HG03460 (cell line): ENCODE results near the gene KCNK18.

Experiments used
- ATAC-seq: cut with Tn5 transposase; IDR thresholded peaks from one replicate; pipeline ENCODE4 v1.9.1; 2021; ENCODE audit not compliant: unreplicated experiment

The KCNK18 gene

GRCh38 chr10:117249493-117250093 is 52.3 kb downstream of the KCNK18 start:
- peak; percentile 78 for ATAC-seq

DNA sequence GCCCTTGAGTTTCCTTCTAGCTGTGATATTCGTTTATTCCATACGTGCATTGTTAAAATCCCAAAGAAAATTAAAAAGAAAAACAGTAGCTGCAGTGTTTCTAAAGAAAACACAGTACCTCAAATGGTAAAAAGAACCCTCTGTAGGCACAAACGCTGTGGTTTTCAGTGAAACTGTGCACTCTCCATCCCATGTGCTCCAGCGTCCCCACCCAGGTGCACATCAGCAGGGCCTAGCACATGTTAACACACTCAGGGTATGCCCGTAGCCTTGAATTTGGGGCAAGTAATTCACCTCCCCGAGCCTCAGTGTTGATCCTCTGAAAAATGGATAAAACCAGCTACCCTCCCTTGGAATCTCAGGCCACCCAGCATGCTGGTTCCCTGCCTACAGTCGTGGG is 53.1 kb downstream of the KCNK18 start:
- no peak for ATAC-seq

DNA sequence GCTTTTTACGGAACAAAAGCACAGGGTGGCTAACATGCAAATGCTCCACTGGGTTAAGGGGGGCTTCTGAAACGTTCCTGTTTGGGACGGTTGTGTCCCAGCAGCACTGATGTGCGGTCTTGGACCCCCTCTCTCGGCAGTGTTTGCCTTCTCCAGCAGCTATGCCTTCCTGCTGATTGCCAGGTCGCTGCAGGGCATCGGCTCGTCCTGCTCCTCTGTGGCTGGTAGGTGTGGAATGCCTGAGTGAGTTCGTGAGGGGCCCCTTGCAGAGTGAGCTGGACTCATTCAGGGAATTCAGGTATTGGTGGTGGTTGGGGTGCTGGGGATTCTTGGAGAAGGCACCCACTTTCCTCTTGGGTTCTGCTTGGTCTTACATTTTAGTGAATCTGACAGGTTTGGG is 56.6 kb downstream of the KCNK18 start:
- ATAC-seq: no peak

DNA sequence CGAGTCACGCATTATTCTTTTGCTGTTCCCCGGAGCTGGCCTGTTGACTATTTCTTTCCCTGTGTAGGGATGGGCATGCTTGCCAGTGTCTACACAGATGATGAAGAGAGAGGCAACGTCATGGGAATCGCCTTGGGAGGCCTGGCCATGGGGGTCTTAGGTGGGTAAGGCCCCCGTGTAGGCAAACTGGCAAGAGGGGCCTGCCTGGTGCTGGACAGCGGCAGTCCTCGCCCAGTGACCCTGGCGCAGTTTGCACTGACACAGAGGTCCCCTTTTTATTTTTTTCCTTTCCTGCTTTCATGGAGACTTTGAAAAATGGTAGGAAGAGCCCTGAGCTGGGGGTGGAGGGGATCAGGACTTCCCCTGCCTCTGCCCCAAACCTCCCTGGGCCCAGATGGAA is 57.0 kb downstream of the KCNK18 start:
- ATAC-seq: no peak

DNA sequence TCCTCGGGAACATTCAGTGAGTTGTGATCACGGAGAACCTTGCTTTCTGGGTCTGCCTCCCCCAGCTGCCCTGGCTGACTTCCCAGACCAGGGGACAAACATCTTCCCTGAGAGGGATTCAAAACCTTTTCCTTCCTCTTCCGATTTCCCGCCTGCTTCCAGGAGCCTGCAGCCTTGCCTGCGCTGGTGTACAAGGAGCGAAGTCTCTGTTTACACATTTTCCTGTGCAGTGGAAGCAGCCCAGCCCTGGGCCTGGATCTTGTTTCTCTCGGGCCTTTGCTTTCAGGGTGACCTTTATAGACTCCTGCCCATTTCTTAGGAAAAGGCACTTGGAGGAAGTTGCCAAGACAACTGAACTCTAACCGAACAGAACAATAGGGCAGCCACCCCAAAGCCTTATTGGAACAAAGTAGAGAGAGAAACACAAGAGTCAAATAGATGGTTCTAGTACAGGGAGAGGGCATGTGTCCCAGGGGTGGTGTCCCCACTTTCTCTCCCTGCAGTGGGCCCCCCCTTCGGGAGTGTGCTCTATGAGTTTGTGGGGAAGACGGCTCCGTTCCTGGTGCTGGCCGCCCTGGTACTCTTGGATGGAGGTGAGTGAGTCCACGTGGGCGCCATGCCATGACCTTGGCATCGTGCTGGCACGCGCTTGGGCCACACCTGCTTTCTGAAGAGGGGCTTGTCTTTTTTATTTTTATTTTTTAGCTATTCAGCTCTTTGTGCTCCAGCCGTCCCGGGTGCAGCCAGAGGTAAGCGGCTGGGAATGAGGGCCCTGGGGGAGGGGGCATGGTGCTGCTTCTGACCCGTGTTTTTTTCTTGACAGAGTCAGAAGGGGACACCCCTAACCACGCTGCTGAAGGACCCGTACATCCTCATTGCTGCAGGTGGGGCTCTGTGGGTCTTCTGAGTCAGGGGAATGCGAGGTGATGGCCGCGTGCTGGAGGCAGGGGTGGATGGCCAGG is 57.8 kb downstream of the KCNK18 start:
- ATAC-seq: no peak

GRCh38 chr10:117255835-117256460 is 58.7 kb downstream of the KCNK18 start:
- no peak for ATAC-seq

DNA sequence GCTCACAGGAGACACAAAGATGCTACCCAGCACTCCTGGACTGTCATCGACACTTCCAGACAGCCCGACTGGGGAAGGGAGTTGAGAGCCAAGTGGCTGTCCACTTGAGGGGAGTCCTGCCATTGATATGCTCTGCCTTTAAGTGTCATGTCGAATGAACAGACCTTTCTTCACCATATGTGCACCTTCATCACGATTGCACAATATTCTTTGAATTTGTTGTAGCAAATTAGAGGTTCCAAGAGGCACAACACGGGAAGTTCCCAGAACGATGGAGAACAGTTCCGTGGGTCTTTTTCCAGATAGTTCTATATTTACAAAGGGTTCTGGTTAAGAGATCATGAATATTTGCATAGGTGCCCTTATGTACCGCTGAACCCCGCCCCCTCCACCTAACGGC is 59.6 kb downstream of the KCNK18 start:
- ATAC-seq: no peak

DNA sequence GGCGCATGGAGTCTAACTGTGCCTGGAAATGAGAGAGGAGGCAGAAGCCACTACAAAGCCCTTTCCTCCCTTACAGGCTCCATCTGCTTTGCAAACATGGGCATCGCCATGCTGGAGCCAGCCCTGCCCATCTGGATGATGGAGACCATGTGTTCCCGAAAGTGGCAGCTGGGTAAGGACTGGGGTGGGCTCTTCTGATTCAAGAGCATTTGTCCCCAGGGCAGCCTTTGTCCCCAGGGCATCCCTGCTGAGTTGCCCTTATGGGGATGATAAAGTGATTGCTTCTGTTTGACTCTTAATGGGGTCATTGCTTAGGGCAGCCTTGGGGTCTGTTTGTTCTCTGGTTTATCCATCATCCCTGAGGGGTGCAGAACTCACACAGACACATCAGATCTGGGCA is 60.4 kb downstream of the KCNK18 start:
- ATAC-seq: no peak

- ATAC-seq: no peak
Observed at GRCh38 chr10:117259279-117259678, 62.0 kb downstream of the KCNK18 start.
